K562 (cell line): ENCODE measurements around the gene SERPING1. TPM values are rescaled to one million over a fixed set of nuclear protein-coding genes. Genes with fewer than 3 reads are reported as not detected.

Source experiments
- CHD4 ChIP-seq: fragments of 200-600 bp; sonication (generic); IDR thresholded peaks from 3 replicates; pipeline ENCODE4 v1.6.1; 2012; ENCODE audit warnings: low read depth, mild to moderate bottlenecking, mixed read lengths, low read length, inconsistent platforms; ENCODE audit not compliant: insufficient read depth, insufficient replicate concordance, poor library complexity, severe bottlenecking
- CREBBP ChIP-seq: IDR thresholded peaks from one replicate; pipeline ENCODE4 v1.6.1; 2012; ENCODE audit warnings: low read depth, mild to moderate bottlenecking, control low read depth, inconsistent platforms, low read length
- DEAF1 ChIP-seq: fragments of 450-650 bp; formaldehyde crosslinking; IDR thresholded peaks from 2 replicates; pipeline ENCODE4 v1.4.0; 2020; ENCODE audit warnings: mild to moderate bottlenecking, moderate library complexity
- HDAC3 ChIP-seq: fragments of 450-650 bp; IDR thresholded peaks from 2 replicates; pipeline ENCODE4 v1.6.1; 2018; ENCODE audit warnings: borderline replicate concordance, mild to moderate bottlenecking, moderate library complexity; ENCODE audit not compliant: partially characterized antibody
- PHF8 ChIP-seq: fragments of 200-600 bp; sonication (generic); IDR thresholded peaks from 2 replicates; pipeline ENCODE4 v1.6.1; 2012; ENCODE audit warnings: mixed run types, mild to moderate bottlenecking, inconsistent platforms, low read length, moderate library complexity, borderline replicate concordance
- RNF2 ChIP-seq: sonication (generic); IDR thresholded peaks from 2 replicates; pipeline ENCODE4 v1.6.1; 2016
- ZNF696 ChIP-seq: fragments of 250-450 bp; sonication (Bioruptor Pico); conservative IDR thresholded peaks from 2 replicates; pipeline ENCODE4 v1.4.0; 2020; ENCODE audit warnings: mild to moderate bottlenecking, moderate library complexity
- ZNF76 ChIP-seq: fragments of 250-450 bp; sonication (Bioruptor Pico); IDR thresholded peaks from 2 replicates; pipeline ENCODE4 v1.4.0; 2020; ENCODE audit warnings: mild to moderate bottlenecking, moderate library complexity, borderline replicate concordance
- polyA plus RNA-seq, 8 experiments: library from polyadenylated mRNA; depleted of rRNA in 4 of 8; stranded (reverse) in 5 of 8; unstranded in 3 of 8; fragments of >200 nt; fragmentation: Nextera tagmentation in 2 of 8; fragmentation: Illumina TruSeq in 1 of 8; extraction: Ambion mirVana in 2 of 8; extraction: Trizol in 1 of 8; gene quantifications; 2 replicates each; pipeline versions ENCODE4 v1.2.1 to v1.2.3, GENCODE V29; 2011 to 2014; ENCODE audit warnings: inconsistent platforms in 1 of 8, missing spikeins in 1 of 8
- total RNA-seq, 7 experiments: library from RNA; depleted of rRNA in 6 of 7; stranded (reverse); fragments of >200 nt in 6 of 7; fragmentation: Illumina TruSeq in 2 of 7; extraction: Trizol in 2 of 7; gene quantifications; 2 replicates each; pipeline versions ENCODE4 v1.2.1 to v1.2.3, GENCODE V29; 2011 to 2021; ENCODE audit warnings: low replicate concordance in 1 of 7
- TF ChIP-seq, protein P1 (sequence below): fragments of 450-650 bp; conservative IDR thresholded peaks from 2 replicates; pipeline ENCODE4 v1.6.1; 2016; ENCODE audit warnings: missing genetic modification characterization, low read depth, mild to moderate bottlenecking, missing compliant biosample characterization, moderate library complexity
- TF ChIP-seq, protein P2 (sequence below): fragments of 450-650 bp; IDR thresholded peaks from 2 replicates; pipeline ENCODE4 v1.6.1; 2016; ENCODE audit warnings: antibody characterized with exemption
- TF ChIP-seq, protein P3 (sequence below): sonication (generic); formaldehyde crosslinking; IDR thresholded peaks from 2 replicates; pipeline ENCODE4 v1.8.0; 2022; ENCODE audit warnings: mild to moderate bottlenecking, missing genetic modification reagents, borderline replicate concordance

The SERPING1 gene
- total and polyA plus RNA-seq, 9 of the 15 experiments (the other 6 are each of a cell fraction or from before 2014, with no cell fraction given): 0.10 to 1.00 (median 0.21) TPM; not detected in 2

GRCh38 chr11:57567515-57568329, 29.8 kb upstream of the SERPING1 start, which contains the start of gene UBE2L6 (continued):
- TF ChIP-seq ZNF76 (CRISPR knock-in tag) (no peak), HDAC3 (no peak), PHF8 (peak; percentile 63; the same call in 1 of the 2 replicates), DEAF1 (CRISPR knock-in tag) (no peak), ZNF696 (CRISPR knock-in tag) (no peak), CREBBP (no peak), RNF2 (no peak), CHD4 (no peak)
- TF ChIP-seq, protein P1, sequence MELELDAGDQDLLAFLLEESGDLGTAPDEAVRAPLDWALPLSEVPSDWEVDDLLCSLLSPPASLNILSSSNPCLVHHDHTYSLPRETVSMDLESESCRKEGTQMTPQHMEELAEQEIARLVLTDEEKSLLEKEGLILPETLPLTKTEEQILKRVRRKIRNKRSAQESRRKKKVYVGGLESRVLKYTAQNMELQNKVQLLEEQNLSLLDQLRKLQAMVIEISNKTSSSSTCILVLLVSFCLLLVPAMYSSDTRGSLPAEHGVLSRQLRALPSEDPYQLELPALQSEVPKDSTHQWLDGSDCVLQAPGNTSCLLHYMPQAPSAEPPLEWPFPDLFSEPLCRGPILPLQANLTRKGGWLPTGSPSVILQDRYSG (tag): no peak
- TF ChIP-seq, protein P2, sequence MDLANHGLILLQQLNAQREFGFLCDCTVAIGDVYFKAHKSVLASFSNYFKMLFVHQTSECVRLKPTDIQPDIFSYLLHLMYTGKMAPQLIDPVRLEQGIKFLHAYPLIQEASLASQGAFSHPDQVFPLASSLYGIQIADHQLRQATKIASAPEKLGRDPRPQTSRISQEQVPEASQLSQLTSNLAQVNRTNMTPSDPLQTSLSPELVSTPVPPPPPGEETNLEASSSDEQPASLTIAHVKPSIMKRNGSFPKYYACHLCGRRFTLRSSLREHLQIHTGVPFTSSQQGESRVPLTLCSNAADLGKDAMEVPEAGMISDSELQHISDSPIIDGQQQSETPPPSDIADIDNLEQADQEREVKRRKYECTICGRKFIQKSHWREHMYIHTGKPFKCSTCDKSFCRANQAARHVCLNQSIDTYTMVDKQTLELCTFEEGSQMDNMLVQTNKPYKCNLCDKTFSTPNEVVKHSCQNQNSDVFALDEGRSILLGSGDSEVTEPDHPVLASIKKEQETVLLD: no peak
- TF ChIP-seq, protein P3, sequence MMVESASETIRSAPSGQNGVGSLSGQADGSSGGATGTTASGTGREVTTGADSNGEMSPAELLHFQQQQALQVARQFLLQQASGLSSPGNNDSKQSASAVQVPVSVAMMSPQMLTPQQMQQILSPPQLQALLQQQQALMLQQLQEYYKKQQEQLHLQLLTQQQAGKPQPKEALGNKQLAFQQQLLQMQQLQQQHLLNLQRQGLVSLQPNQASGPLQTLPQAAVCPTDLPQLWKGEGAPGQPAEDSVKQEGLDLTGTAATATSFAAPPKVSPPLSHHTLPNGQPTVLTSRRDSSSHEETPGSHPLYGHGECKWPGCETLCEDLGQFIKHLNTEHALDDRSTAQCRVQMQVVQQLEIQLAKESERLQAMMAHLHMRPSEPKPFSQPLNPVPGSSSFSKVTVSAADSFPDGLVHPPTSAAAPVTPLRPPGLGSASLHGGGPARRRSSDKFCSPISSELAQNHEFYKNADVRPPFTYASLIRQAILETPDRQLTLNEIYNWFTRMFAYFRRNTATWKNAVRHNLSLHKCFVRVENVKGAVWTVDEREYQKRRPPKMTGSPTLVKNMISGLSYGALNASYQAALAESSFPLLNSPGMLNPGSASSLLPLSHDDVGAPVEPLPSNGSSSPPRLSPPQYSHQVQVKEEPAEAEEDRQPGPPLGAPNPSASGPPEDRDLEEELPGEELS (CRISPR knock-in tag): no peak
